GM18858 (cell line): ENCODE results near the gene DAPK1.

ENCODE experiments used
- ATAC-seq: cut with Tn5 transposase; IDR thresholded peaks from one replicate; pipeline ENCODE4 v1.9.1; 2021; ENCODE audit not compliant: unreplicated experiment

Gene DAPK1

GRCh38 chr9:87678650-87679355 lies 181.1 kb downstream of the DAPK1 start:
- ATAC-seq: no peak

GRCh38 chr9:87681271-87682061 lies 183.8 kb downstream of the DAPK1 start:
- no peak for ATAC-seq

GRCh38 chr9:87682085-87682484 lies 184.4 kb downstream of the DAPK1 start:
- ATAC-seq: no peak

GRCh38 chr9:87682618-87683017 lies 185.0 kb downstream of the DAPK1 start:
- ATAC-seq: no peak

- ATAC-seq: no peak
These were observed 186.3 kb downstream of the DAPK1 start for GRCh38 chr9:87683751-87684626.

GRCh38 chr9:87684627-87685219 lies 187.1 kb downstream of the DAPK1 start:
- no peak for ATAC-seq

GRCh38 chr9:87685441-87685840 lies 187.8 kb downstream of the DAPK1 start:
- ATAC-seq: no peak

- no peak for ATAC-seq
These were observed 188.3 kb downstream of the DAPK1 start for GRCh38 chr9:87685871-87686519.

- ATAC-seq: no peak
These were observed 188.9 kb downstream of the DAPK1 start for GRCh38 chr9:87686520-87687090.

- no peak for ATAC-seq
These were observed 189.5 kb downstream of the DAPK1 start for GRCh38 chr9:87687207-87687606.

- ATAC-seq: no peak
These were observed 196.6 kb downstream of the DAPK1 start for GRCh38 chr9:87694236-87694755.

GRCh38 chr9:87695523-87695922 lies 197.9 kb downstream of the DAPK1 start:
- ATAC-seq: no peak

- no peak for ATAC-seq
These were observed 199.0 kb downstream of the DAPK1 start for GRCh38 chr9:87696641-87697040.

- no peak for ATAC-seq
These were observed 200.6 kb downstream of the DAPK1 start for GRCh38 chr9:87698069-87698809.

- no peak for ATAC-seq
These were observed 202.2 kb downstream of the DAPK1 start for GRCh38 chr9:87699835-87700234.

GRCh38 chr9:87701491-87701890 lies 203.8 kb downstream of the DAPK1 start:
- ATAC-seq: no peak

GRCh38 chr9:87701931-87702421 lies 204.3 kb downstream of the DAPK1 start:
- ATAC-seq: no peak

- no peak for ATAC-seq
These were observed 205.3 kb downstream of the DAPK1 start for GRCh38 chr9:87702921-87703320.

GRCh38 chr9:87703636-87704276 lies 206.1 kb downstream of the DAPK1 start:
- no peak for ATAC-seq
